CD4-positive, alpha-beta T cell treated with Interleukin-6 at 100 ng/mL for 8 hours (primary cell): Measurements from ENCODE around the gene SFRP4.

Experiments used
- DNase-seq: peaks from one replicate; pipeline ENCODE4 v3.0.0-alpha.2; 2020; ENCODE audit warnings: mixed read lengths, low spot score

The SFRP4 gene

DNA sequence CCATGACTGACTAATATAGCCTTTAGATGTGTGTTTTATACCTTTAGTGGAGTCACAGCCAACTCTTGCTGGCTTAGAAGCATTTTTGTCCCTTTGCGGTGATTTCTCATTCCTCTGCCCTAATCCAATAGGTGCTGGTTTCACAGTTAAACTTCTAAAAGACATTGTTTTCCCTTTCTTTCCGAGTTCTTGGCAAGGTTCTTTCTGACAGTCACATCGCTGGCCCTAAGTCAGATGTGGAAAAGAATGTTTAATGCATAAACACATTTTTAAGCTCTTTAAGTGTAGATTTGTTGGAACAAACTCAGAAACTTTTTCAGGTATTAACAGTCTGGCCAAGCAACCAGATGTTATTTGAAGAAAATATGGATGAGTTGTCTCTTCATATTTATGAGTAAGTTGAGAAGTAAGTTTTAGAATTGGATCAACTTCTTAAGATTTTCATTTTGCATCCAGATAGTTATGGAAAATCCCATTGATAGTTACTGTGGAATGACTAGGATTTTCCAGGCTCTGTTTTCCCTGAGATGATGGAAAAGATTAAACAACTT lies 7.9 kb upstream of the SFRP4 start:
- no peak for DNase-seq

- DNase-seq = no peak
Observed at GRCh38 chr7:37923996-37924395, 7.4 kb upstream of the SFRP4 start.

DNA sequence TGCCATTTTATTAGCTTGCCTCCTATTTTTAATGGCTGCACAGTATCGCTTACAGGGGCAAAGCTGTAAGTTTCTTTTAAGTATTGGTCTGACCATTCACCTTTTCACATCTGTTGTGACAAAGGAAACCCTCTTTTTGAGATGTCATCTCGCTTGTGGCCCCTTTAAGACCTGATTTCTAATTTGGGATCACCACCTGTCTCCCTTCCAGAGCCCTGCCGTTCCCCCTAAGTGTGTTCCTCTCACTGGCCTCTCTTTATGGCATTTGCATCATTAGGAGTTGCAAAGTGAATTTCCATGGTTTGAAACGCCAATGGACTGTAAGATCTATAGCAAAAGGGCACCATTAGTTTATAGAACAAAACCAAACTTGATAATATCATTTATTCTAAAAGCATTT lies 5.3 kb upstream of the SFRP4 start:
- no peak for DNase-seq

DNA sequence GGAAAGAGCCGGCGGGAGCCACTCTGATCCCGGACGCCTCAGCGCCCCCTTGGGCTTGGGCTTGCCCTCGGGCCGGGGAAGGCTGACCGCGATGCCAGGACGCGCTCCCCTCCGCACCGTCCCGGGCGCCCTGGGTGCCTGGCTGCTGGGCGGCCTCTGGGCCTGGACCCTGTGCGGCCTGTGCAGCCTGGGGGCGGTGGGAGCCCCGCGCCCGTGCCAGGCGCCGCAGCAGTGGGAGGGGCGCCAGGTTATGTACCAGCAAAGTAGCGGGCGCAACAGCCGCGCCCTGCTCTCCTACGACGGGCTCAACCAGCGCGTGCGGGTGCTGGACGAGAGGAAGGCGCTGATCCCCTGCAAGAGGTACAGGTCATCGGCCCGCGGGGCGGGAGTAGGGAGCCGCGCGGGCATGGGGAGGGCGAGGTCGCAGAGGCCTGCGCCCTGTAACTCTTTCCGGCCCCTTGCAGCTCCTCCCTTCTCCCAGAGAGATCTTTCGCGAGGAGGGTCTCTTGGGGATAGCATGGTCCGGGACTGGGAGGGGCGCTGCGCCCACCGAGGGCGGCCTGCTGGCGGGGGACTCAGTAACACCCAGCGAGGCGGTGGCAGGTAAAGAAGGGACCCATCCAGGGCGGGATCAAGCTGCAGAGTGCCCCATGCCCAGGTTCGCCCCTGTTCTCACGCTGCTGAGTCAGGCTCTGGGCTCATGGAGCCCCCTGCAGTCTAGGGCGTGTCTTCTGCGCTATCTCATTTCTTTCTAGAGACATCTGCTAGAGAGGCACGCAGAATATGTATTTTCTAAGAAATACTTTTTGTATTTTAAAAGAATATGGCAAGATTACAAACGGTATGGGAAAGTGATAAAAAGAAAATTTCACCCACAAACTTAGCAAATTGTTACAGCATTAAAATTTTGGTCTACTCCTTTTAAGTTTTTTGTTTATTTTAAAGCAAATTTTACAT lies 4.5 kb upstream of the SFRP4 start:
- no peak for DNase-seq

GRCh38 chr7:37920305-37920848 lies 3.8 kb upstream of the SFRP4 start, which contains the start of gene EPDR1:
TSS of gene EPDR1 (plus strand) at chr7:37920640. CDS start at chr7:37920940, 300 bp downstream.
- DNase-seq = no peak

DNA sequence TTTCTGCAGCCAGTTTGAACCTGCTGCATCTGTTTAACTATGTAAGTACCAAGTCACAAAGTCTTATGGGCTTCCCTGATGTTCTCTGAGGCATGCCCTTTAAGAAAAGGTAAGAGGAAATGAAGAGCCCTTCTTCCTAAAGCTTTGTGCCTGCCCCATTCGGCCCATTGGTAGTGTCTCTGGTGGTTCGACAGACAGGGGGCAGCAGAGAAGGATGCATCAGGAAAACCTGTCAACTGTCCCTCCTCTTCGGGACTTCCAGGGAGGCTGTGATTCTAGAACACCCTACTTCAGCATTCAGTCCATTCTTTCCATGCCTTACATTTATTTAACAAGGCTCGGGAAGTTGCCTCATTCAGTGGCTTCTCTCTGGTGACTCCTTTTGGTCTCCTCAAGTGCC lies 1.9 kb upstream of the SFRP4 start:
- no peak for DNase-seq

DNA sequence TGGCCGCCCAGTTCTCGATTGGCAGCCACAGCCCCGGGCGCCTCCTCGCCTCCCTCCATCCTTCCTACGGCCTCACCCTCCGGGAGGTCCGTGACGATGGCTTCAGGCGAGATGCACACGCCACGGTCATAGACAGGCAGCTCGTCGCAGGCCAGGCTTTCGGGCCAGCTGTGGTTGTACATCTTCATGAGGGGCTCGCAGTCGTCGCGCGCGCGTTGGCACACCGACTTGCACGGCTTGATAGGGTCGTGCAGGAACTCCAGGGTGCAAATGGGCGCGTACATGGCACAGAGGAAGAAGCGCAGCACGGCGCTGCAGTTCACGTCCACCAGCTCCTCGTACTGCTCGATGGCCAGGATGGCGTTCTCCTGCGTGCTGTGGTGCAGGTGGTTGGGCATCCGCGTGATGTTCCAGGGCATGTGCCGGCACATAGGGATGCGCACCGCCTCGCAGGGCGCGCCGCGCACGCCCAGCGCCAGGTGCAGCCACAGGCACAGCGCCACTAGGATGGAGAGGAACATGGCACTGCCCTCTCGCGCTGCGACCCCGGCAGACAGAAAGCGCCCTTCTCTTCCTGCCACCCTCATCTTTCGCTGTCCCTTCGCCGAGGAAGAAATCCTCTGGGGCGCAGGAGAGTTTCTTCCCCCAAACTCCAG lies 472 bp downstream of the SFRP4 start:
- no peak for DNase-seq

DNA sequence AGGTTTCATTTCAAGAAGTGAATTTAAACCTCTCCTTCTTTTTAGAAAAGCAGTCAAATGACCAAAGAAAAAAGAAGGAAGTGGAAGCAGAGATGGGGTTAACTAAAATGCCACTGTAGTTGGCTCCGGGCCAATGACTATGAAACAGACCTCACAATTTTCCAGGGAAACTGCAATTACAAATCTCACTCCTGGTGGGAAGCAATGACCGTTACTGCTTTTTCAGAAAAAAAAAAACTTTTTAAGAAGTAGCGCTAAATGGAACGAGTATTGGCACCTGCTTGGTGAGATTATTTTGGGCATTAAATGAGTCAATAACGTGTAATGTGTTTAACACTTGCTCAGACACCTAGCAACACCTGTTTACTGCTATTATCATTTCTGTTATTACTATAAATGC lies 1.2 kb downstream of the SFRP4 start:
- DNase-seq = no peak

- no peak for DNase-seq
Observed at GRCh38 chr7:37912756-37913155, 3.9 kb downstream of the SFRP4 start.

DNA sequence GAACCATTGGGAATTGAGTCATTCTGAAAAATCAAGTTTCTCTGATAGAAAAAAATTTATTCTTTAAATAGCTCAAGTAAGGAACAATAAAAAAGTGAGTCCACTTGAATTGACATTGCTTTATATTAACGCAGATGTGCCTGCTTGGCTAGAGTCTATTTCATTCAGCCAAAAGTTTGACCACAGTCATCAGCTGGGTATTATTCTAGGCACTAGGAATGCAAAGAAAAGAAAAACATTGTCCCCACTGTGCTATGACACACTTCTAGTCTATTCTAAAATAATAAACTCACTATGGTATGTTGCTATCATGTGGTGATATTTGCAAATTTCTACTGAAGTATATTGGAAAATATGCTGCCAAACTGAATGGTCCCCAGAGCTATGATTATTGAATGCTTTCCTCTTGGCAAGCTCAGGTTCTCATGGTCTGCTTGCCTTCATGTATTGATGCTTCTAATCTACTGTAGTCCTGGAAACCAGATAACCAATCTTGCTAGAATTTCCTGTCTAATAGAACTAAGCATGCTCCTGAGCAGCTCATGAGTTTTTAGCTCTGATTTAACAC lies 8.3 kb downstream of the SFRP4 start:
- DNase-seq = no peak

- DNase-seq = no peak
Observed at GRCh38 chr7:37901890-37902524, 14.6 kb downstream of the SFRP4 start.

GRCh38 chr7:37901236-37901827 lies 15.3 kb downstream of the SFRP4 start:
- no peak for DNase-seq

- DNase-seq = no peak
Observed at GRCh38 chr7:37899712-37900247, 16.8 kb downstream of the SFRP4 start.

GRCh38 chr7:37894671-37895070 lies 21.9 kb downstream of the SFRP4 start:
- DNase-seq = no peak

DNA sequence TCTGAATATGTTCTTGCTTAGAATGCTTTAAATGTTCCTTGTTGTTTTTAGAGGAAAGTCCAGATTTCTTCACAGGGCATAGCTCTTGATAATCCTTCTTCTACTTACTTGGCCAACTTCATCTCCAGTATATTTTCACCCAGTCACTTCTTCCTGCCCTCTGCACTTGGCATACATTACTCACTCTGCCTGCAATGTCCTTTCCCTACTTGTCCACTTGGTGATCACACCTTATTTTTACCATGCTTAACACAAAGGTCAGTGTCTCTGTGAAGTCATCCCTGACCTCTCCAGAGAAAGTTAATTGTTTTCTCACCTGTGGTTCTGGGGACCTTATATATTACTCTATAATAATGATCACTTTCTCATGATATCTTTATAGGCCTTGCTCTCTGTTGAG lies 23.3 kb downstream of the SFRP4 start:
- DNase-seq = no peak

DNA sequence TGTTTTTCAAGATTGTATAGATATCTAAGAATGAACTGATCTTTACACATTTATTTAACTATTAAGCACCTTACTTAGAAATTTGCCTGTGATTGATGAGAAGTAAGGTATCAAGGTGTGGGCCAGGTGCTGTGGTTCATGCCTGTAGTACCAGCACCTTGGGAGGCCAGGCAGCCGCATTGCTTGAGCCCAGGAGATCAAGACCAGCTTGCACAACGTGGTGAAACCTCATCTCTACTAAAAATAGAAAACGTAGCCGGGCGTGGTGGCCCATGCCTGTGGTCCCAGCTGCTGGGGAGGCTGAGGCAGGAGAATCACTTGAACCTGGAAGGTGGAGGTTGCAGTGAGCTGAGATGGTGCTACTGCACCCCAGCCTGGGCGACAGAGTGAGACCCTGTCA lies 34.5 kb downstream of the SFRP4 start:
- DNase-seq = no peak
